ENCODE results near the gene GDA. TPM values are rescaled to one million over a fixed set of nuclear protein-coding genes. Genes with fewer than 3 reads are reported as not detected.

The GDA gene
- total RNA-seq, 1 donor from 2014 or later, result 0.22 TPM

DNA sequence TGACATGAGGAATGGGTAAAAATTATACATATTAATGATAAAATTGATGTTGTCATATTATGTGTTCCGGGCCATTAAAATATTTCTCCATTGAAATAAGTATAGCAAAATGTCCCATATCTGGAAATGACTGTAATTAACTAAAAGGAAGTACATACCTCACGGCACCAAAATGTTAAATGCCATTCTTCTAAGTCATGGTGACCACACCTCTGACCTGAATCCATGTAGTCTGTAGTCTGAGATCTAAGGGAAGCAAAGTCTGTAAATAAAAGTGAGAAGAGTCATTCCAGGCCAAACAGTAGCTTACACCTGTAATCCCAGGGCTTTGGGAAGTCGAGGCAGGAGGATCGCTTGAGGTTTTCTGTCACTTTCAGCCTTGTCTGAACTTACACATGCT is 8.7 kb upstream of the GDA start:
- Mint-ChIP-seq H3K27me3 (ENCODE audit: low read depth) (peaks cover 3% of the 10 kb centered on the region), H3K4me3 (ENCODE audit: unreplicated experiment) (no peak overlapping the region), H3K4me1 (ENCODE audit: low read depth) (no peaks in the 10 kb centered on the region), H3K9me3 (ENCODE audit: low read depth) (no peaks in the 10 kb centered on the region), H3K36me3 (ENCODE audit: low read depth) (no peaks in the 10 kb centered on the region), H3K27ac (ENCODE audit: unreplicated experiment) (no peak overlapping the region)
- TF ChIP-seq, protein P1, sequence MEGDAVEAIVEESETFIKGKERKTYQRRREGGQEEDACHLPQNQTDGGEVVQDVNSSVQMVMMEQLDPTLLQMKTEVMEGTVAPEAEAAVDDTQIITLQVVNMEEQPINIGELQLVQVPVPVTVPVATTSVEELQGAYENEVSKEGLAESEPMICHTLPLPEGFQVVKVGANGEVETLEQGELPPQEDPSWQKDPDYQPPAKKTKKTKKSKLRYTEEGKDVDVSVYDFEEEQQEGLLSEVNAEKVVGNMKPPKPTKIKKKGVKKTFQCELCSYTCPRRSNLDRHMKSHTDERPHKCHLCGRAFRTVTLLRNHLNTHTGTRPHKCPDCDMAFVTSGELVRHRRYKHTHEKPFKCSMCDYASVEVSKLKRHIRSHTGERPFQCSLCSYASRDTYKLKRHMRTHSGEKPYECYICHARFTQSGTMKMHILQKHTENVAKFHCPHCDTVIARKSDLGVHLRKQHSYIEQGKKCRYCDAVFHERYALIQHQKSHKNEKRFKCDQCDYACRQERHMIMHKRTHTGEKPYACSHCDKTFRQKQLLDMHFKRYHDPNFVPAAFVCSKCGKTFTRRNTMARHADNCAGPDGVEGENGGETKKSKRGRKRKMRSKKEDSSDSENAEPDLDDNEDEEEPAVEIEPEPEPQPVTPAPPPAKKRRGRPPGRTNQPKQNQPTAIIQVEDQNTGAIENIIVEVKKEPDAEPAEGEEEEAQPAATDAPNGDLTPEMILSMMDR (IDR thresholded peaks at IDR 0.05), result no peak
- DNase-seq (ENCODE audit: low spot score), result no peak

DNA sequence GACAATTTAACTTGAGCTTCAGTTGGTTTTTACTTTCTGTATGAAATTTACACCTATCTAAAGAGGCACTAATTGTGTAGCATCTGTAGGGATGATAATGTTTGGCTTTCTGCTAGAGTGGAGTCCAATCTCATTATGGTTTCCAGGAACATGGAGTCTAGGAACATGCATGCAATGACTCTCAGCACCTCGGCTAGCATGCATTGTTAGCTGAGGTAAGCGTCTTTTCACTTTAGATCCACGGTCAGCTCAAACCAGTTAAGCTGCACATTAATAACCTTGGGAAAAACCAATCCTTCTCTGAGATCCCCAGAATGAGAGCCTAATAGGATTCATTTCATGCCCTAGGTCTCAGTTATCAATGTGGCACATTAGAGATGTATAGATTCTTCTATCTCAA is 7.8 kb upstream of the GDA start:
- TF ChIP-seq, protein P1 (IDR thresholded peaks at IDR 0.05), result no peak
- no peak for DNase-seq (ENCODE audit: low spot score)
- H3K4me1 Mint-ChIP-seq (ENCODE audit: low read depth), result no peaks in the 10 kb centered on the region

GRCh38 chr9:72144756-72145492 is 4.3 kb upstream of the GDA start:
- no peak overlapping the region for H3K4me3 Mint-ChIP-seq (ENCODE audit: unreplicated experiment)
- no peaks in the 10 kb centered on the region for H3K9me3 Mint-ChIP-seq (ENCODE audit: low read depth)
- TF ChIP-seq, protein P1 (IDR thresholded peaks at IDR 0.05), result no peak
- H3K27me3 Mint-ChIP-seq (ENCODE audit: low read depth), result peaks cover 8% of the 10 kb centered on the region
- DNase-seq (ENCODE audit: low spot score), result no peak
- no peaks in the 10 kb centered on the region for H3K4me1 Mint-ChIP-seq (ENCODE audit: low read depth)
- H3K27ac Mint-ChIP-seq (ENCODE audit: unreplicated experiment), result no peak overlapping the region
- no peaks in the 10 kb centered on the region for H3K36me3 Mint-ChIP-seq (ENCODE audit: low read depth)

More for the DNA sequence above, 7.8 kb upstream of the GDA start:
- H3K9me3 Mint-ChIP-seq (ENCODE audit: low read depth), result no peaks in the 10 kb centered on the region
- no peaks in the 10 kb centered on the region for H3K36me3 Mint-ChIP-seq (ENCODE audit: low read depth)
- H3K27me3 Mint-ChIP-seq (ENCODE audit: low read depth), result peaks cover 3% of the 10 kb centered on the region
- no peak overlapping the region for H3K27ac Mint-ChIP-seq (ENCODE audit: unreplicated experiment)
- no peak overlapping the region for H3K4me3 Mint-ChIP-seq (ENCODE audit: unreplicated experiment)

GRCh38 chr9:72145733-72146505 is 3.3 kb upstream of the GDA start:
- Mint-ChIP-seq H3K27me3 (ENCODE audit: low read depth) (peaks cover 8% of the 10 kb centered on the region), H3K4me1 (ENCODE audit: low read depth) (no peaks in the 10 kb centered on the region), H3K36me3 (ENCODE audit: low read depth) (no peaks in the 10 kb centered on the region), H3K4me3 (ENCODE audit: unreplicated experiment) (no peak overlapping the region), H3K9me3 (ENCODE audit: low read depth) (no peaks in the 10 kb centered on the region), H3K27ac (ENCODE audit: unreplicated experiment) (no peak overlapping the region)
- no peak for DNase-seq (ENCODE audit: low spot score)
- TF ChIP-seq, protein P1 (IDR thresholded peaks at IDR 0.05), result no peak

GRCh38 chr9:72147676-72148075 is 1.6 kb upstream of the GDA start:
- no peak overlapping the region for H3K4me3 Mint-ChIP-seq (ENCODE audit: unreplicated experiment)
- no peaks in the 10 kb centered on the region for H3K36me3 Mint-ChIP-seq (ENCODE audit: low read depth)
- TF ChIP-seq, protein P1 (IDR thresholded peaks at IDR 0.05), result no peak
- H3K27me3 Mint-ChIP-seq (ENCODE audit: low read depth), result peaks cover 8% of the 10 kb centered on the region
- DNase-seq (ENCODE audit: low spot score), result no peak
- no peak overlapping the region for H3K27ac Mint-ChIP-seq (ENCODE audit: unreplicated experiment)
- no peaks in the 10 kb centered on the region for H3K9me3 Mint-ChIP-seq (ENCODE audit: low read depth)
- no peaks in the 10 kb centered on the region for H3K4me1 Mint-ChIP-seq (ENCODE audit: low read depth)
